Loucy (cell line): ENCODE data around the gene PICK1.

Source experiments
- EZH2phosphoT487 ChIP-seq: fragments of 200-600 bp; IDR thresholded peaks from 2 replicates; pipeline ENCODE4 v1.6.1; 2018; ENCODE audit warnings: antibody characterized with exemption, mild to moderate bottlenecking, moderate library complexity, borderline replicate concordance
- TF ChIP-seq, protein P1 (sequence below): fragments of 200-600 bp; sonication (generic); conservative IDR thresholded peaks from 2 replicates; pipeline ENCODE4 v1.5.1; 2014; ENCODE audit warnings: mild to moderate bottlenecking, antibody characterized with exemption, low read length

- TF ChIP-seq, protein P1, sequence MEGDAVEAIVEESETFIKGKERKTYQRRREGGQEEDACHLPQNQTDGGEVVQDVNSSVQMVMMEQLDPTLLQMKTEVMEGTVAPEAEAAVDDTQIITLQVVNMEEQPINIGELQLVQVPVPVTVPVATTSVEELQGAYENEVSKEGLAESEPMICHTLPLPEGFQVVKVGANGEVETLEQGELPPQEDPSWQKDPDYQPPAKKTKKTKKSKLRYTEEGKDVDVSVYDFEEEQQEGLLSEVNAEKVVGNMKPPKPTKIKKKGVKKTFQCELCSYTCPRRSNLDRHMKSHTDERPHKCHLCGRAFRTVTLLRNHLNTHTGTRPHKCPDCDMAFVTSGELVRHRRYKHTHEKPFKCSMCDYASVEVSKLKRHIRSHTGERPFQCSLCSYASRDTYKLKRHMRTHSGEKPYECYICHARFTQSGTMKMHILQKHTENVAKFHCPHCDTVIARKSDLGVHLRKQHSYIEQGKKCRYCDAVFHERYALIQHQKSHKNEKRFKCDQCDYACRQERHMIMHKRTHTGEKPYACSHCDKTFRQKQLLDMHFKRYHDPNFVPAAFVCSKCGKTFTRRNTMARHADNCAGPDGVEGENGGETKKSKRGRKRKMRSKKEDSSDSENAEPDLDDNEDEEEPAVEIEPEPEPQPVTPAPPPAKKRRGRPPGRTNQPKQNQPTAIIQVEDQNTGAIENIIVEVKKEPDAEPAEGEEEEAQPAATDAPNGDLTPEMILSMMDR = no peak
- TF ChIP-seq EZH2phosphoT487 = no peak
Observed at GRCh38 chr22:38111925-38112355, 54.7 kb downstream of the PICK1 start.
